IPS-20b (cell line): ENCODE results near the gene SGCE.
"Not testable (repeated sequence)": the region's sequence is repeated elsewhere in the genome, so short reads cannot be mapped to it uniquely, and the experiment has no call there.

ENCODE experiments used
- H3K27ac ChIP-seq: one replicate; pipeline ENCODE4 v1.5.1; 2013; ENCODE audit warnings: low read length
- H3K27me3 ChIP-seq: 2 replicates; pipeline ENCODE4 v1.6.1; 2013; ENCODE audit warnings: mild to moderate bottlenecking, low read length, inconsistent platforms; ENCODE audit not compliant: insufficient read depth
- H3K36me3 ChIP-seq: 2 replicates; pipeline ENCODE4 v1.6.1; 2013; ENCODE audit warnings: low read depth, mild to moderate bottlenecking, inconsistent platforms, low read length, moderate library complexity; ENCODE audit not compliant: insufficient read depth
- H3K4me1 ChIP-seq: 2 replicates; pipeline ENCODE4 v1.6.1; 2013; ENCODE audit warnings: mild to moderate bottlenecking, control low read depth, inconsistent platforms, low read length, moderate library complexity; ENCODE audit not compliant: insufficient read depth
- H3K4me3 ChIP-seq: 2 replicates; pipeline ENCODE4 v1.5.1; 2013; ENCODE audit warnings: mild to moderate bottlenecking, low read length, inconsistent platforms
- H3K9ac ChIP-seq: 2 replicates; pipeline ENCODE4 v1.6.1; 2013; ENCODE audit warnings: low read depth, mild to moderate bottlenecking, inconsistent platforms, low read length, moderate library complexity
- H3K9me3 ChIP-seq: 2 replicates; pipeline ENCODE4 v1.6.1; 2013; ENCODE audit warnings: mild to moderate bottlenecking, low read depth, low read length, inconsistent platforms; ENCODE audit not compliant: insufficient read depth

SGCE gene, protein sequence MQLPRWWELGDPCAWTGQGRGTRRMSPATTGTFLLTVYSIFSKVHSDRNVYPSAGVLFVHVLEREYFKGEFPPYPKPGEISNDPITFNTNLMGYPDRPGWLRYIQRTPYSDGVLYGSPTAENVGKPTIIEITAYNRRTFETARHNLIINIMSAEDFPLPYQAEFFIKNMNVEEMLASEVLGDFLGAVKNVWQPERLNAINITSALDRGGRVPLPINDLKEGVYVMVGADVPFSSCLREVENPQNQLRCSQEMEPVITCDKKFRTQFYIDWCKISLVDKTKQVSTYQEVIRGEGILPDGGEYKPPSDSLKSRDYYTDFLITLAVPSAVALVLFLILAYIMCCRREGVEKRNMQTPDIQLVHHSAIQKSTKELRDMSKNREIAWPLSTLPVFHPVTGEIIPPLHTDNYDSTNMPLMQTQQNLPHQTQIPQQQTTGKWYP

DNA sequence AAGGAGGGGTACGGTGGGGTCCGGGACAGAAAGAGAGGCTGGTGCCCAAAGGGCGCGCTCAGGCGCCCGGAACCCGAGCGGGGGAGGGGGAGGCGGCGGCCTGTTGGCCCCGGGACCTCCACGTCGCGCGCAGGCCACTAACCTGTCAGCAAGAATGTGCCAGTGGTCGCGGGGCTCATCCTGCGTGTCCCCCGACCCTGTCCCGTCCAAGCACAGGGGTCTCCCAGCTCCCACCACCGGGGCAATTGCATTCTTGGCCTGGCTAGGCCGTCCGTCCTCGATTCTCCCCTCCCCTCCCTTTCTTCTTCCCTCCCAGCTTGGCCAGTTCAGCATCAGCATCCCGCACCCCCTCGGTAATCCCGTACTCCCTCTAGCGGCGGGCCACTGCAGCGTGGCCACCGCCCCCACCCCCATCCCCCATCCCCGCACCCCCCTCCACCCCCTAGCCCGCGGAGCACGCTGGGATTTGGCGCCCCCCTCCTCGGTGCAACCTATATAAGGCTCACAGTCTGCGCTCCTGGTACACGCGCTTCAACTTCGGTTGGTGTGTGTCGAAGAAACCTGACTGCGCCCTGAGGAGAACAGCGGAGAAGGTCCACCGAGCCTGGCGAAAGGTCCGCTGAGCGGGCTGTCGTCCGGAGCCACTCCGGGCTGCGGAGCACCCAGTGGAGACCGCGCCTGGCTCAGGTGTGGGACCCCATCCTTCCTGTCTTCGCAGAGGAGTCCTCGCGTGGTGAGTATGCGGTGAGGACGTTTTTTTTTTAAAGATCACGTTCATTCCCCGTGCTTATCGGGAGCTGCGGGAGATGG, at the start of gene SGCE:
TSS of gene SGCE (minus strand) at position 286 of the 810 bp plus-strand sequence. CDS start at position 251, 35 bp downstream.
- H3K4me1 ChIP-seq = peaks cover 7% of the 10 kb centered on the region; the same call in 1 of the 2 replicates
- H3K27me3 ChIP-seq = peaks cover 21% of the 10 kb centered on the region
- peak within 1 kb of the TSS; percentile 86 for H3K4me3 ChIP-seq
- H3K9ac ChIP-seq = peak within 1 kb of the TSS; percentile 71
- H3K36me3 ChIP-seq = no peaks in the 10 kb centered on the region
- H3K9me3 ChIP-seq = 0 out of 2 replicates have a peak, but pooled peaks cover 6% of the 10 kb centered on the region
- no peak within 1 kb of the TSS for H3K27ac ChIP-seq

DNA sequence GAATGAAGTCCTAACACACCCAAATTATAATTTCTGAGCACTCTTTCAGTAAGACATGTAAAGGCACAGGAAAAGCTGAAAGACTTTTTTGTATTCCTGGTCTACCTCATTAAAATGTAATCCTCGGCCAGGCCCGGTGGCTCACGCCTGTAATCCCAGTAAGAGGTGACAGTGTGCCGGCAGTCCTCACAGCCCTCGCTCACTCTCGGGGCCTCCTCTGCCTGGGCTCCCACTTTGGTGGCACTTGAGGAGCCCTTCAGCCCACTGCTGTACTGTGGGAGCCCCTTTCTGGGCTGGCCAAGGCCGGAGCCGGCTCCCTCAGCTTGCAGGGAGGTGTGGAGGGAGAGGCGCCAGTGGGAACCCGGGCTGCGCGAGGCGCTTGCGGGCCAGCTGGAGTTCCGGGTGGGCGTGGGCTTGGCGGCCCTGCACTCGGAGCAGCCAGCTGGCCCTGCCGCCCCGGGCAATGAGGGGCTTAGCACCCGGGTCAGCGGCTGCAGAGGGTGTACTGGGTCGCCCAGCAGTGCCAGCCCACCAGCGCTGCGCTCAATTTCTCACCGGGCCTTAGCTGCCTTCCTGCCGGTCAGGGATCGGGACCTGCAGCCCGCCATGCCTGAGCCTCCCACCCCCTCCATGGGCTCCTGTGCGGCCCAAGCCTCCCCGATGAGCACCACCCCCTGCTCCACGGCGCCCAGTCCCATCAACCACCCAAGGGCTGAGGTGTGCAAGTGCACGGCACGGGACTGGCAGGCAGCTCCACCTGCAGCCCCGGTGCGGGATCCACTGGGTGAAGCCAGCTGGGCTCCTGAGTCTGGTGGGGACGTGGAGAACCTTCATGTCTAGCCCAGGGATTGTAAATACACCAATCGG, 49.5 kb upstream of the SGCE start:
- H3K9ac ChIP-seq, H3K9me3 ChIP-seq: not testable (repeated sequence)

DNA sequence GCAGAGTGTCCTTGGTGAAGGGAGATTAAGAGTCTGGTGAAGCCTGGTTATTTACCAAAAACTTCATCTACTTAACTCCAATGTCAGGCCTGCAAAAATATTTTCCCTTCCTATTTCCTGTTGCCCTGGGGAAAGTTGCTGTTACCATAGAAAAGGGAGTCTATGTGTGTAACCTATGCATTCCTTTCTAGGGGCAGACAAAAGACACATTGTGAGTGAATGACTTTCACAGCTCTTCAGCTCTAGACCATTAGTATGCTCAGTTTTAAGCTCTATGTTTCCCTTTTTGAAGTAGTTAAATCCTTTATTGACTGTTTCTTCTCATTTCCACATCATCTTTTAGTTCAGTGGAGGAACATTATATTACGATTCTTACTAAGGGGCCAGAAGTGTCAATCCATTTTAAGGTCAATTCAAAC, 45.6 kb upstream of the SGCE start:
- Histone ChIP-seq H3K9ac (peak overlapping the region; percentile 58; the same call in 1 of the 2 replicates), H3K9me3 (no peaks in the 10 kb centered on the region), H3K36me3 (no peaks in the 10 kb centered on the region), H3K27me3 (no peaks in the 10 kb centered on the region), H3K27ac (no peak overlapping the region), H3K4me3 (no peak overlapping the region; the same call in 1 of the 2 replicates), H3K4me1 (peaks cover 18% of the 10 kb centered on the region)

More for the DNA sequence above, 49.5 kb upstream of the SGCE start:
- H3K36me3 ChIP-seq, H3K27me3 ChIP-seq, H3K27ac ChIP-seq, H3K4me3 ChIP-seq: not testable (repeated sequence)
- peaks cover 14% of the 10 kb centered on the region for H3K4me1 ChIP-seq

DNA sequence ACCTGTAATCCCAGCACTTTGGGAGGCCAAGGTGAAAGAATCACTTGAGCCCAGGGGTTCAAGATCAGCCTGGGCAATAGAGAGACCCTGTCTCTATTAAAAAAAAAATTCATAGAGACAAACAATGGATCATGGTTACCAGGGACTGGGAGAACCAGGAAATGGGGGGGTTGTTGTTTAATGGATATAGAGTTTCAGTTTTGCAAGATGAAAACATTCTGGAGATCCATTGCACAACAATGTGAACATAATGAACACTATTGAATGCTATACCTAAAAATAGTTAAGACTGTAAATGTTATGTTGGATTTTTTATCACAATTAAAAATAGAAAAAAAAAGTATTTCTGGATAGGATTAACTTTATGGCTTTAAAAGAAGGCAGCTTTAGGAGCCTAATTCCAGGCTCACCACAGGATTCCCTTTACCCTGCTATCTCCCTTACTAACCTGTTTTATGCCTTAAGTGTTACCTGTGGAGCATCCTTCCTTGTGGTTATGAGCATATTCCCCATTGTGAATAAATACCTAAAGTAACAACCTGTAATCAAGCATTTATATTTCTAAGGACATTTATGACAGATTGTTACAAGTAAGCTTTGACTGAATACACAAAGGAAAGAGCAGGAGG, 45.1 kb upstream of the SGCE start:
- Histone ChIP-seq H3K4me1 (peaks cover 18% of the 10 kb centered on the region), H3K27me3 (no peaks in the 10 kb centered on the region), H3K9me3 (no peaks in the 10 kb centered on the region), H3K9ac (peak overlapping the region; percentile 58; the same call in 1 of the 2 replicates), H3K4me3 (no peak overlapping the region), H3K27ac (no peak overlapping the region), H3K36me3 (no peaks in the 10 kb centered on the region)

DNA sequence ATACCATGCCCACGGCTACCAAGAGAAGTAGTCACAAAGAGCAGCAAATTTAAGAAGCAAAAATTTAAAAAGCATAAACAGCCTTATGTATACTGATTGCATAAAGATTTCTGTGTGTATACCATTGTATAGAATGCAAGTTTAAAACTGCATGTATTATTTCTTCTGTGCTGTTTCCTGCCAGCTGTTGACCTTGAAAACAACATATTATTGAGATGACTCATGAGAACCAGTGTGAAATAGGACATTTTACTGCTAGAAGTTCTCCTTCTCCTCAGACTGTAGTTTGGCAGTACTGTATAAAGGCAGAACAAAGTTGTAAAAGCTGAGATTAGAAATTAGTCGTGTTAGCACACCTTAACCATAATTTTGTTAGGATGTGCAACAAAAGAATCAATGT, 42.3 kb upstream of the SGCE start:
- Histone ChIP-seq H3K36me3 (no peaks in the 10 kb centered on the region), H3K27ac (no peak overlapping the region), H3K9ac (no peak overlapping the region), H3K27me3 (no peaks in the 10 kb centered on the region), H3K4me1 (peaks cover 18% of the 10 kb centered on the region), H3K9me3 (no peaks in the 10 kb centered on the region), H3K4me3 (no peak overlapping the region)

DNA sequence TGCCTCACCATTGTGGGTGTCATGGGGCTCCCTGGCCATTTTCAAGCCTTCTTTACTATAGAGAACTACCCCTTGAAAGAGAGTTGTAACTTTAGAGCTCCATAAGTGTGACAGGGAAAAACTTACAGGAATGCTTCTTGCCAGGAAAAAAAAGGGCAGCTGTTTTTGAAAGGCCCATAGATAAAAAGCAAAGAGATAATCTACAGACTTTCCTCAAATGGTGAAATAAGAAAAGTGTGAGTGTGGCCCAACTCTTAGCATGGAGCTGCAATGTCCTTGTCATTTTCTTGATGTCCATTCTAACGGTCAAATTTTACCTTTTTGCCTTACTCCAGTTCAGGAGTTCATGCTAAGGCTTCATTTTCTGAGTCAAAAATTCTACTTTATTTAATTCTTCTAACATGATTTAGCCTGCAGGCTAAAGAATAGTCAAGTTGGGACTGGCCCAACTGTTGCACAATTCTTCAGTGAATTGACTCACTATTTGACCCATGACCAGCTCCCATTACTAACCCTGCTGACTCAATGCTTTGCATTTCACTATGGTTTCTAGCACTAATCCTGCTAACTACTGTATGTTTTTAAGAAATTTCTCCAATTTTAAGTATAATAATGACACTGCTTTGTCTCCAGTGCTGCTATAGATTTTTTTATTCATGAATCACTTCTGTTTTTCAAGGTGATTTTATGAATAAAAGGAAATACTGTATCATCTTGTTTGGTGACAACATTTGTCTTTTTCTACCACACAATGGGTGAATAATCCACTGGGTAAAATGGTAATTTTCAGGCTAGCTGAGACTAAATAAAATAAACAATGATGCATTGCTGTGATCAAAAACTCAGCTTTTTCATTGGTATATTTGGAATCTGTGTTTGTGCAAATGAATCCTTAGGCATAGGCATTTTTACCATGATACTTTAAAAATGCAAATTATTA, 41.4 kb upstream of the SGCE start:
- Histone ChIP-seq H3K4me1 (peaks cover 16% of the 10 kb centered on the region), H3K4me3 (no peak overlapping the region), H3K9me3 (no peaks in the 10 kb centered on the region), H3K36me3 (no peaks in the 10 kb centered on the region), H3K9ac (no peak overlapping the region), H3K27me3 (no peaks in the 10 kb centered on the region), H3K27ac (no peak overlapping the region)

DNA sequence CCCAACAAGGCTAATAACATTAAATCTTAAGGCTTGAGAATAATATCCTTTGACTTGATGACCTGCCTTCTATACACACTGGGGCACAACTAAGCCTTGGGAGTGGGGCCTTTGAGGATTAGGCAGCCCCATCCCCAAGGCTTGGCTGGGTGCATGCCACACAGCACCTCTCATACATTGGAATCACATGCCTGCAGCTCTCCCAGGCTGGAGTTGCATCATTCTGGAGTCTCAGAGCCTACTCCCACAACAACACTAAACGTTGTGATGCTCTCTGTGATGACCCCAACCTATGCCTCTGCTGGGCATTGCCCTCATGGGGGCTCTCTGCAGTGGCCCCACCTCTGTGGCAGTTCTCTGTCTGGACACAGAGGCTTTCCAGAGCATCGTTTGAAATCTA, 31.9 kb upstream of the SGCE start:
- Histone ChIP-seq H3K9me3 (no peaks in the 10 kb centered on the region), H3K36me3 (no peaks in the 10 kb centered on the region), H3K27me3 (no peaks in the 10 kb centered on the region), H3K9ac (no peak overlapping the region), H3K4me1 (no peaks in the 10 kb centered on the region), H3K27ac (no peak overlapping the region), H3K4me3 (no peak overlapping the region)

DNA sequence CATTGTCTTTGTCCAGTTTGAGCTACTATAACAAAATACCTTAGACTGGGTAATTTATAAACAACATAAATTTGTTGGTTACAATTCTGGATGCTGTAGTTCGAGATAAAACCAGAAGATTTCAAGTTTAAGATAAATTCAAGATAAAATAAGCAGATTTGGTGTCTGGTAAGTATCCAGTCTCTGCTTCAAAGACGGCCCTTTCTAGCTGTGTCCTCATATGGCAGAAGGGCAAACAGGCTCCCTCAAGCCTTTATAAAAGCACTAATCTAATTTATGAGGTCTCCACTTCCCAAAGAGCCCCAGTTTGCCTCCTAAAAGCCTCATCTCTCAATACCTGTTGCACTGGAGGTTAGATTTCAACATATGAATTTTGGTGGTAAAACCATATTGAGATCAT, 31.1 kb upstream of the SGCE start:
- Histone ChIP-seq H3K36me3 (no peaks in the 10 kb centered on the region), H3K27me3 (no peaks in the 10 kb centered on the region), H3K9me3 (no peaks in the 10 kb centered on the region), H3K9ac (no peak overlapping the region), H3K27ac (no peak overlapping the region), H3K4me3 (no peak overlapping the region), H3K4me1 (no peaks in the 10 kb centered on the region)

DNA sequence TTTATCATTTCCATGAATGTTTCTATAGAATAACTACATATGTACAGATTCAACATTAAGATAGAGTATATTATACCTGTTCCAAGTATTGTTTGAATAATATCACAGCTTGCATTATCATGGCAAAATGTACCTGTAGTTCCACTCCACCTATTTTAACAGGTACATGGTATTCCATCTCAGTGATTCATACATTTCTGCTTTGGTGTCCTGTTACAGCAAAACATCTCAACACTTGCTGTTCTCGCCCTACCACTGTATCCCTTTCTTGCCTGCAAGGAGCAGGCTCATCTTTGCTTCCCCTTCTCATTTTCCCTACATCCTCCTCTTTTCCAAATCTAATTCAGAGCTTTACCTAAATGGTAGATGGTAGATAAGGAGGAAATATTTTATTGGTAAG, 27.1 kb upstream of the SGCE start:
- H3K36me3 ChIP-seq = no peaks in the 10 kb centered on the region
- no peaks in the 10 kb centered on the region for H3K27me3 ChIP-seq
- H3K27ac ChIP-seq = no peak overlapping the region
- no peak overlapping the region for H3K9ac ChIP-seq
- H3K9me3 ChIP-seq = no peaks in the 10 kb centered on the region
- no peak overlapping the region for H3K4me3 ChIP-seq
- H3K4me1 ChIP-seq = no peaks in the 10 kb centered on the region

DNA sequence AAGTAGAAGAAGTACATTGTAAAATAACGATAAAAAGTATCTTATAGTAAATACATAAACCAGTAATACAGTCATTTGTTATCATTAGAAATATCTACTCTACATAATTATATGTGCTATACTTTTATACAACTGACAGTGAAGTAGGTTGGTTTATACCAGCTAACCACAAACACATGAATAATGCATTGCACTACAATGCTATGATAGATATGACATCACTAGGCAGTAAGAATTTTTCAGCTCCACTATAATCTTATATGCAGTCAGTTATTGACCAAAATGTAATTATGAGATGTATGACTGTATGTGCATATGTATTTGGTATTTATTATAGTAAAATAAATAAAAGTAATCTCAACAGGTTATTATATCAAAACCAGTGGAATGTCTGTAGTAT, 23.4 kb upstream of the SGCE start:
- Histone ChIP-seq H3K27me3 (no peaks in the 10 kb centered on the region), H3K36me3 (no peaks in the 10 kb centered on the region), H3K9ac (no peak overlapping the region), H3K27ac (no peak overlapping the region), H3K4me3 (no peak overlapping the region), H3K4me1 (no peaks in the 10 kb centered on the region; the same call in 1 of the 2 replicates), H3K9me3 (no peaks in the 10 kb centered on the region)
